RWPE2 (cell line): Measurements from ENCODE around the gene SLC37A1.

Experiments used
- ATAC-seq: fragments of 200-7000 bp; cut with Tn5 transposase; 3 replicates; pipeline ENCODE4 v1.9.1; 2021; ENCODE audit warnings: low read depth
- DNase-seq: peaks from one replicate; pipeline ENCODE4 v3.0.0-alpha.2; 2020; ENCODE audit warnings: low spot score
- H3K27ac ChIP-seq: fragments of 450-650 bp; 2 replicates; pipeline ENCODE4 v1.5.1; 2017; ENCODE audit warnings: mild to moderate bottlenecking; ENCODE audit not compliant: poor library complexity, severe bottlenecking
- H3K27me3 ChIP-seq: fragments of 250-450 bp; sonication (Bioruptor Pico); 2 replicates; pipeline ENCODE4 v1.5.1; 2021; ENCODE audit warnings: mild to moderate bottlenecking, moderate library complexity; ENCODE audit not compliant: insufficient read depth, poor library complexity, severe bottlenecking
- H3K36me3 ChIP-seq: fragments of 250-450 bp; sonication (Bioruptor Pico); 2 replicates; pipeline ENCODE4 v1.5.1; 2020; ENCODE audit warnings: low read depth, mild to moderate bottlenecking, moderate library complexity
- H3K4me1 ChIP-seq: fragments of 250-450 bp; sonication (Bioruptor Pico); 2 replicates; pipeline ENCODE4 v1.5.1; 2021; ENCODE audit warnings: mild to moderate bottlenecking, moderate library complexity; ENCODE audit not compliant: insufficient read depth, poor library complexity, severe bottlenecking
- H3K4me3 ChIP-seq: fragments of 250-450 bp; sonication (Bioruptor Pico); 2 replicates; pipeline ENCODE4 v1.5.1; 2021; ENCODE audit warnings: mild to moderate bottlenecking, moderate library complexity; ENCODE audit not compliant: severe bottlenecking
- H3K9me3 ChIP-seq: fragments of 250-450 bp; sonication (Bioruptor Pico); 2 replicates; pipeline ENCODE4 v1.5.1; 2021; ENCODE audit warnings: mild to moderate bottlenecking, moderate library complexity; ENCODE audit not compliant: severe bottlenecking
- TF ChIP-seq, protein P1 (sequence below): fragments of 450-650 bp; IDR thresholded peaks from one replicate; pipeline ENCODE4 v1.5.1; 2017; ENCODE audit warnings: mild to moderate bottlenecking, moderate library complexity; ENCODE audit not compliant: poor library complexity, severe bottlenecking

Gene SLC37A1

GRCh38 chr21:42515708-42516502 is 2.3 kb downstream of the SLC37A1 start:
- TF ChIP-seq, protein P1, sequence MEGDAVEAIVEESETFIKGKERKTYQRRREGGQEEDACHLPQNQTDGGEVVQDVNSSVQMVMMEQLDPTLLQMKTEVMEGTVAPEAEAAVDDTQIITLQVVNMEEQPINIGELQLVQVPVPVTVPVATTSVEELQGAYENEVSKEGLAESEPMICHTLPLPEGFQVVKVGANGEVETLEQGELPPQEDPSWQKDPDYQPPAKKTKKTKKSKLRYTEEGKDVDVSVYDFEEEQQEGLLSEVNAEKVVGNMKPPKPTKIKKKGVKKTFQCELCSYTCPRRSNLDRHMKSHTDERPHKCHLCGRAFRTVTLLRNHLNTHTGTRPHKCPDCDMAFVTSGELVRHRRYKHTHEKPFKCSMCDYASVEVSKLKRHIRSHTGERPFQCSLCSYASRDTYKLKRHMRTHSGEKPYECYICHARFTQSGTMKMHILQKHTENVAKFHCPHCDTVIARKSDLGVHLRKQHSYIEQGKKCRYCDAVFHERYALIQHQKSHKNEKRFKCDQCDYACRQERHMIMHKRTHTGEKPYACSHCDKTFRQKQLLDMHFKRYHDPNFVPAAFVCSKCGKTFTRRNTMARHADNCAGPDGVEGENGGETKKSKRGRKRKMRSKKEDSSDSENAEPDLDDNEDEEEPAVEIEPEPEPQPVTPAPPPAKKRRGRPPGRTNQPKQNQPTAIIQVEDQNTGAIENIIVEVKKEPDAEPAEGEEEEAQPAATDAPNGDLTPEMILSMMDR = no peak
- H3K27me3 ChIP-seq = no peaks in the 10 kb centered on the region
- peaks cover 9% of the 10 kb centered on the region for H3K36me3 ChIP-seq
- peaks cover 12% of the 10 kb centered on the region for H3K4me1 ChIP-seq
- ATAC-seq (no peak), DNase-seq (no peak)
- no peak overlapping the region for H3K27ac ChIP-seq
- no peaks in the 10 kb centered on the region for H3K9me3 ChIP-seq
- H3K4me3 ChIP-seq = no peak overlapping the region

GRCh38 chr21:42518215-42518614 is 4.6 kb downstream of the SLC37A1 start:
- Histone ChIP-seq H3K4me1 (peaks cover 12% of the 10 kb centered on the region), H3K27me3 (no peaks in the 10 kb centered on the region), H3K27ac (no peak overlapping the region), H3K9me3 (no peaks in the 10 kb centered on the region), H3K36me3 (peaks cover 9% of the 10 kb centered on the region), H3K4me3 (no peak overlapping the region)
- TF ChIP-seq, protein P1 = no peak
- DNase-seq (no peak), ATAC-seq (no peak)

GRCh38 chr21:42518626-42519025 is 5.0 kb downstream of the SLC37A1 start:
- DNase-seq (no peak), ATAC-seq (no peak)
- no peak overlapping the region for H3K4me3 ChIP-seq
- peaks cover 12% of the 10 kb centered on the region for H3K4me1 ChIP-seq
- no peaks in the 10 kb centered on the region for H3K27me3 ChIP-seq
- H3K27ac ChIP-seq = no peak overlapping the region
- peaks cover 9% of the 10 kb centered on the region for H3K36me3 ChIP-seq
- no peaks in the 10 kb centered on the region for H3K9me3 ChIP-seq
- TF ChIP-seq, protein P1 = no peak

DNA sequence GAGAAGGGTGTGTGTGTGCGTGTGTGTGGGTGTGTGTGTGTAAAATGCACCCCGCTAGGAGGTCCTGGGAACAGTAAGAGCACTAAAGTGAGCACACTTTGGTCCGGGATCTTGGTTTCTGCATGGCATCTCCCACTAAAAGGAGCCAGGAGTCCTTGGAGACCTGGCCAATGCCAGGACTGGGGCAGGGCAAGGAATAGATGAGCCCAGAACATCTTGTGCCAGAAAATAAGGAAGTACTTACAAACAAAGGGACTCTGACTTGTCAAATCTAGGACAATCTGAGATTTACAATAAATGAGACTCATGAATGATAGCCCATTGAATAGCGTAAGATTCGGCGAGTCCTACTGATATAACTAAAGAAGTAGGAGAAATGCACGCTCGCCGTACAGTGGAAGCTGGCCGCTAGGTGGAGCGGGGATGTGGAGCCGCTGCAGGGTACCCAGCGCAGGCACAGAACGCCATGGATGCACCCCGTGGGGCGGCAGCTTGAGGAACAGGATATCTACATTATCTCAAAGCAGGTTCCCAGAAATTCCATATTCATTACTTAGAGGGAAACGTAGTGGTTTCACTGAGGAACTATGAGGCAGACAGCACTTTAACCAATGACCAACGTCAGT is 7.1 kb downstream of the SLC37A1 start:
- Histone ChIP-seq H3K36me3 (peaks cover 9% of the 10 kb centered on the region), H3K9me3 (no peaks in the 10 kb centered on the region), H3K27me3 (no peaks in the 10 kb centered on the region), H3K27ac (no peak overlapping the region), H3K4me3 (no peak overlapping the region), H3K4me1 (peaks cover 9% of the 10 kb centered on the region)
- no peak for DNase-seq
- no peak for ATAC-seq
- TF ChIP-seq, protein P1 = no peak

- no peak for DNase-seq
- Histone ChIP-seq H3K9me3 (no peaks in the 10 kb centered on the region), H3K36me3 (peaks cover 9% of the 10 kb centered on the region), H3K27ac (no peak overlapping the region), H3K4me1 (peaks cover 9% of the 10 kb centered on the region), H3K4me3 (no peak overlapping the region), H3K27me3 (no peaks in the 10 kb centered on the region)
- TF ChIP-seq, protein P1 = no peak
- no peak for ATAC-seq
Observed at GRCh38 chr21:42521384-42521783, 7.7 kb downstream of the SLC37A1 start.
